Spleen (tissue), 11 donors: ENCODE data around the gene SEPTIN5. TPM values are rescaled to one million over a fixed set of nuclear protein-coding genes. Genes with fewer than 3 reads are reported as not detected.

Source experiments
- DNase-seq: peaks from one replicate; pipeline ENCODE4 v3.0.0-alpha.2; 2020
- H3K27ac ChIP-seq, 8 donors: fragments of 200-600 bp; sonication (generic) in 7 of 8; 1 replicate in 4 of 8; 2 replicates in 4 of 8; pipeline versions ENCODE4 v1.5.0 to v1.8.0; 2016 to 2021; ENCODE audit warnings: inconsistent platforms in 4 of 8, mild to moderate bottlenecking in 4 of 8, moderate library complexity in 1 of 8
- H3K27me3 ChIP-seq, 7 donors: fragments of 200-600 bp; sonication (generic) in 6 of 7; replicated peaks in 1 of 7; 1 replicate in 4 of 7; 2 replicates in 3 of 7; pipeline versions ENCODE4 v1.5.0 to v1.8.0; 2016 to 2021; ENCODE audit warnings: inconsistent platforms in 3 of 7, mild to moderate bottlenecking in 1 of 7
- H3K36me3 ChIP-seq, 6 donors: fragments of 200-600 bp; sonication (generic) in 5 of 6; 1 replicate in 4 of 6; 2 replicates in 2 of 6; pipeline versions ENCODE4 v1.5.0 to v1.8.0; 2016 to 2021; ENCODE audit warnings: inconsistent platforms in 2 of 6
- H3K4me1 ChIP-seq, 6 donors: fragments of 200-600 bp; sonication (generic) in 5 of 6; 1 replicate in 3 of 6; 2 replicates in 3 of 6; pipeline versions ENCODE4 v1.5.0 to v1.8.0; 2016 to 2021; ENCODE audit warnings: inconsistent platforms in 3 of 6
- H3K4me3 ChIP-seq, 8 donors: fragments of 200-600 bp; sonication (generic) in 7 of 8; 1 replicate in 4 of 8; 2 replicates in 4 of 8; pipeline versions ENCODE4 v1.5.0 to v1.8.0; 2016 to 2021; ENCODE audit warnings: inconsistent platforms in 4 of 8, mild to moderate bottlenecking in 4 of 8, moderate library complexity in 2 of 8
- H3K9me3 ChIP-seq, 8 donors: fragments of 200-600 bp; sonication (generic) in 7 of 8; 1 replicate in 4 of 8; 2 replicates in 4 of 8; pipeline versions ENCODE4 v1.5.0 to v1.8.0; 2016 to 2021; ENCODE audit warnings: inconsistent platforms in 4 of 8
- CTCF ChIP-seq, 11 experiments: fragments of 200-600 bp in 7 of 11; fragments of 450-650 bp in 4 of 11; sonication (generic) in 4 of 11; IDR thresholded peaks in 8 of 11; conservative IDR thresholded peaks in 3 of 11; 1 replicate in 7 of 11; 2 replicates in 4 of 11; pipeline versions ENCODE4 v1.4.0 to v1.8.0; 2016 to 2021; ENCODE audit warnings: antibody characterized with exemption in 11 of 11, inconsistent platforms in 4 of 11, mild to moderate bottlenecking in 1 of 11
- POLR2A ChIP-seq, 3 donors: fragments of 450-650 bp; IDR thresholded peaks; one replicate each; pipeline ENCODE4 v1.5.1; 2017; ENCODE audit warnings: antibody characterized with exemption in 3 of 3, mild to moderate bottlenecking in 1 of 3
- POLR2AphosphoS5 ChIP-seq, 3 donors: sonication (generic); formaldehyde crosslinking; IDR thresholded peaks; one replicate each; pipeline ENCODE4 v1.5.1; 2017; ENCODE audit warnings: antibody characterized with exemption in 3 of 3
- WGBS, 5 donors: extraction: QIAGEN DNeasy Blood & Tissue Kit in 3 of 5; methylation state at CpG; one replicate each; pipeline versions ENCODE4 v1.1.5 to v1.1.7; 2013 to 2018; 5-methylcytosine and 5-hydroxymethylcytosine counted together
- intact Hi-C: fragments of 100-400 bp; cut with DNase I; formaldehyde crosslinking; loops from one replicate; pipeline ENCODE4 v1.15.0; 2023; ENCODE audit warnings: low total_unique reads
- polyA plus RNA-seq, 3 donors: library from polyadenylated mRNA; stranded (reverse); fragments of 200-250 nt; gene quantifications; one replicate each; pipeline ENCODE4 v1.2.1, GENCODE V29; 2013
- total RNA-seq, 7 donors: library from RNA; depleted of rRNA in 3 of 7; stranded (reverse); fragments of >200 nt in 3 of 7; fragmentation: NEBNext Ultra II Directional in 4 of 7; extraction: Animal tissue kit (Norgen Biotek cat#: 25700) in 4 of 7; gene quantifications; one replicate each; pipeline versions ENCODE4 v1.1.0 to v1.2.1, GENCODE V29; 2016 to 2021
- donor health status: healthy with polysubstance abuse.
- donor health status: DM: no; HTN: no; CAD: no; lungs with moderate emphysema.
- donor health status: DM: no; HTN: no; CAD: no.
- donor health status: Bipolar disorder and iron deficiency.
- donor health status: healthy.
- donor health status: DM: no; HTN: no; CAD: no.
- donor health status: DM: yes; HTN: yes; CAD: no.

The SEPTIN5 gene
- total and polyA plus RNA-seq, 10 donors, result 4.0 to 19.2 (median 11.8) TPM

- DNase-seq, result no peak
- peaks cover 0 to 13% (median 10%) of the 10 kb centered on the region in 6 donors for H3K4me1 ChIP-seq
- peaks cover 0 to 22% (median 6%) of the 10 kb centered on the region in 7 donors for H3K27me3 ChIP-seq
- intact Hi-C loops, result no loop called here
- no peaks in the 10 kb centered on the region for H3K36me3 ChIP-seq
- no peaks in the 10 kb centered on the region for H3K9me3 ChIP-seq
- TF ChIP-seq POLR2AphosphoS5 (IDR thresholded peaks at IDR 0.05) (no peak), CTCF (IDR thresholded peaks at IDR 0.05 in 8 of 11, conservative IDR thresholded peaks at IDR 0.05 in 3 of 11) (no peak), POLR2A (IDR thresholded peaks at IDR 0.05) (no peak)
- WGBS, 5 donors, result 83 to 99% (median 93%) methylated on average over 7 of the region's 7 CpGs
- H3K4me3 ChIP-seq, result no peak overlapping the region
- H3K27ac ChIP-seq, result no peak overlapping the region
Observed at GRCh38 chr22:19734163-19734562, 19.9 kb downstream of the SEPTIN5 start.

- Histone ChIP-seq H3K9me3 (no peaks in the 10 kb centered on the region), H3K4me3 (no peak overlapping the region), H3K27ac (no peak overlapping the region), H3K27me3 (peaks cover 0 to 22% (median 6%) of the 10 kb centered on the region in 7 donors), H3K4me1 (peaks cover 0 to 13% (median 10%) of the 10 kb centered on the region in 6 donors), H3K36me3 (no peaks in the 10 kb centered on the region)
- no peak for DNase-seq
- TF ChIP-seq POLR2AphosphoS5 (IDR thresholded peaks at IDR 0.05) (no peak), CTCF (IDR thresholded peaks at IDR 0.05 in 8 of 11, conservative IDR thresholded peaks at IDR 0.05 in 3 of 11) (no peak), POLR2A (IDR thresholded peaks at IDR 0.05) (no peak)
- WGBS, 5 donors, result 74 to 93% (median 79%) methylated on average over 4 to 5 of the region's 5 CpGs
- intact Hi-C loops, result no loop called here
Observed at GRCh38 chr22:19734837-19735382, 20.6 kb downstream of the SEPTIN5 start.

- DNase-seq, result no peak
- intact Hi-C loops, result no loop called here
- Histone ChIP-seq H3K4me1 (peaks cover 0 to 6% (median 2%) of the 10 kb centered on the region in 6 donors), H3K9me3 (no peaks in the 10 kb centered on the region), H3K27me3 (peaks cover 0 to 20% (median 6%) of the 10 kb centered on the region in 7 donors), H3K27ac (no peak overlapping the region), H3K36me3 (no peaks in the 10 kb centered on the region), H3K4me3 (no peak overlapping the region)
- no peak for TF ChIP-seq CTCF (IDR thresholded peaks at IDR 0.05 in 8 of 11, conservative IDR thresholded peaks at IDR 0.05 in 3 of 11)
- 79 to 90% (median 80%) methylated on average over 16 to 21 of the region's 21 CpGs for WGBS, 5 donors
Observed at GRCh38 chr22:19735665-19736510, 21.6 kb downstream of the SEPTIN5 start.
